HEK293 (cell line): ENCODE measurements around the gene ADM2.

Experiments
- CTCF ChIA-PET: fragments of 350-600 bp; formaldehyde crosslinking; extraction: SDS; loops from one replicate; lab custom pipeline; 2021; ENCODE audit warnings: antibody characterized with exemption; lab: Yijun Ruan, JAX
- POLR2A ChIA-PET: fragments of 300-600 bp; formaldehyde crosslinking; extraction: SDS; loops from one replicate; lab custom pipeline; 2020; ENCODE audit warnings: antibody characterized with exemption, inconsistent platforms; lab: Yijun Ruan, JAX
- H3K27ac ChIP-seq: fragments of 200-500 bp; sonication (Bioruptor generic); 2 replicates; pipeline ENCODE4 v1.5.1; 2014; ENCODE audit warnings: low read depth, low read length, control low read depth, inconsistent platforms; ENCODE audit errors: extremely low read depth
- H3K36me3 ChIP-seq, 2 experiments: fragments of 200-500 bp in 1 of 2; sonication (Bioruptor generic) in 1 of 2; 1 replicate in 1 of 2; 2 replicates in 1 of 2; pipeline ENCODE4 v1.5.1; 2014 to 2017; ENCODE audit warnings: inconsistent platforms in 2 of 2, low read length in 2 of 2; ENCODE audit not compliant: control insufficient read depth in 2 of 2, insufficient read depth in 1 of 2
- H3K4me1 ChIP-seq: fragments of 200-500 bp; sonication (Bioruptor generic); 2 replicates; pipeline ENCODE4 v1.5.1; 2014; ENCODE audit warnings: mild to moderate bottlenecking, low read length, inconsistent platforms; ENCODE audit not compliant: control insufficient read depth, insufficient read depth
- H3K4me3 ChIP-seq: 2 replicates; pipeline ENCODE4 v1.5.1; 2011; ENCODE audit warnings: low read depth, mild to moderate bottlenecking, control low read depth, low read length, moderate library complexity
- H3K9me3 ChIP-seq: fragments of 200-500 bp; sonication (Bioruptor generic); 2 replicates; pipeline ENCODE4 v1.5.1; 2014; ENCODE audit warnings: low read depth, low read length, inconsistent platforms; ENCODE audit not compliant: control insufficient read depth, insufficient read depth
- BCL11A ChIP-seq: fragments of 450-650 bp; formaldehyde crosslinking; IDR thresholded peaks from 2 replicates; pipeline ENCODE4 v1.5.1; 2016; ENCODE audit warnings: low read depth, missing biosample characterization, missing genetic modification characterization
- GLIS2 ChIP-seq: fragments of 450-650 bp; formaldehyde crosslinking; IDR thresholded peaks from 2 replicates; pipeline ENCODE4 v1.5.1; 2016; ENCODE audit warnings: missing biosample characterization, missing genetic modification characterization
- KLF1 ChIP-seq: fragments of 450-650 bp; formaldehyde crosslinking; IDR thresholded peaks from 2 replicates; pipeline ENCODE4 v1.5.1; 2016; ENCODE audit warnings: missing biosample characterization, missing genetic modification characterization
- PATZ1 ChIP-seq: fragments of 450-650 bp; formaldehyde crosslinking; IDR thresholded peaks from 2 replicates; pipeline ENCODE4 v1.5.1; 2016; ENCODE audit warnings: missing biosample characterization, missing genetic modification characterization
- ZBTB8A ChIP-seq: fragments of 450-650 bp; formaldehyde crosslinking; IDR thresholded peaks from 2 replicates; pipeline ENCODE4 v1.5.1; 2016; ENCODE audit warnings: missing biosample characterization, missing genetic modification characterization
- ZNF146 ChIP-seq: fragments of 450-650 bp; formaldehyde crosslinking; IDR thresholded peaks from 2 replicates; pipeline ENCODE4 v1.5.1; 2016; ENCODE audit warnings: missing biosample characterization, missing genetic modification characterization
- ZNF175 ChIP-seq: fragments of 450-650 bp; formaldehyde crosslinking; IDR thresholded peaks from 2 replicates; pipeline ENCODE4 v1.5.1; 2016; ENCODE audit warnings: missing biosample characterization, missing genetic modification characterization
- ZNF221 ChIP-seq: fragments of 450-650 bp; formaldehyde crosslinking; IDR thresholded peaks from 2 replicates; pipeline ENCODE4 v1.5.1; 2017; ENCODE audit warnings: missing biosample characterization, missing genetic modification characterization, borderline replicate concordance
- ZNF24 ChIP-seq: fragments of 450-650 bp; formaldehyde crosslinking; IDR thresholded peaks from 2 replicates; pipeline ENCODE4 v1.5.1; 2016; ENCODE audit warnings: missing biosample characterization, missing genetic modification characterization
- ZNF747 ChIP-seq: fragments of 450-650 bp; formaldehyde crosslinking; IDR thresholded peaks from 2 replicates; pipeline ENCODE4 v1.5.1; 2016; ENCODE audit warnings: missing biosample characterization, missing genetic modification characterization
- TF ChIP-seq, protein P1 (sequence below): fragments of 450-650 bp; formaldehyde crosslinking; IDR thresholded peaks from 2 replicates; pipeline ENCODE4; 2016; ENCODE audit warnings: missing biosample characterization, missing genetic modification characterization
- TF ChIP-seq, protein P2 (sequence below): fragments of 450-650 bp; formaldehyde crosslinking; IDR thresholded peaks from 2 replicates; pipeline ENCODE4 v1.5.1; 2016; ENCODE audit warnings: missing biosample characterization, missing genetic modification characterization
- TF ChIP-seq, protein P3 (sequence below): fragments of 450-650 bp; IDR thresholded peaks from 2 replicates; pipeline ENCODE4 v1.5.1; 2018; ENCODE audit warnings: missing biosample characterization, mild to moderate bottlenecking, missing genetic modification characterization

Gene ADM2

GRCh38 chr22:50443801-50444625 is 37.3 kb upstream of the ADM2 start:
- TF ChIP-seq ZNF221 (tag by site-specific recombination) (no peak), ZNF747 (no peak), ZNF175 (tag by site-specific recombination) (no peak), KLF1 (tag by site-specific recombination) (0 out of 2 replicates have a peak, but pooled peaks have one; percentile 21), PATZ1 (peak; percentile 18; the same call in 1 of the 2 replicates), GLIS2 (tag by site-specific recombination) (peak; percentile 27; the same call in 1 of the 2 replicates)
- TF ChIP-seq, protein P1, sequence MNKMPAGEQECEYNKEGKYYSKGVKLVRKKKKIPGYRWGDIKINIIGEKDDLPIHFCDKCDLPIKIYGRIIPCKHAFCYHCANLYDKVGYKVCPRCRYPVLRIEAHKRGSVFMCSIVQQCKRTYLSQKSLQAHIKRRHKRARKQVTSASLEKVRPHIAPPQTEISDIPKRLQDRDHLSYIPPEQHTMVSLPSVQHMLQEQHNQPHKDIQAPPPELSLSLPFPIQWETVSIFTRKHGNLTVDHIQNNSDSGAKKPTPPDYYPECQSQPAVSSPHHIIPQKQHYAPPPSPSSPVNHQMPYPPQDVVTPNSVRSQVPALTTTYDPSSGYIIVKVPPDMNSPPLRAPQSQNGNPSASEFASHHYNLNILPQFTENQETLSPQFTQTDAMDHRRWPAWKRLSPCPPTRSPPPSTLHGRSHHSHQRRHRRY = no peak
- TF ChIP-seq, protein P2, sequence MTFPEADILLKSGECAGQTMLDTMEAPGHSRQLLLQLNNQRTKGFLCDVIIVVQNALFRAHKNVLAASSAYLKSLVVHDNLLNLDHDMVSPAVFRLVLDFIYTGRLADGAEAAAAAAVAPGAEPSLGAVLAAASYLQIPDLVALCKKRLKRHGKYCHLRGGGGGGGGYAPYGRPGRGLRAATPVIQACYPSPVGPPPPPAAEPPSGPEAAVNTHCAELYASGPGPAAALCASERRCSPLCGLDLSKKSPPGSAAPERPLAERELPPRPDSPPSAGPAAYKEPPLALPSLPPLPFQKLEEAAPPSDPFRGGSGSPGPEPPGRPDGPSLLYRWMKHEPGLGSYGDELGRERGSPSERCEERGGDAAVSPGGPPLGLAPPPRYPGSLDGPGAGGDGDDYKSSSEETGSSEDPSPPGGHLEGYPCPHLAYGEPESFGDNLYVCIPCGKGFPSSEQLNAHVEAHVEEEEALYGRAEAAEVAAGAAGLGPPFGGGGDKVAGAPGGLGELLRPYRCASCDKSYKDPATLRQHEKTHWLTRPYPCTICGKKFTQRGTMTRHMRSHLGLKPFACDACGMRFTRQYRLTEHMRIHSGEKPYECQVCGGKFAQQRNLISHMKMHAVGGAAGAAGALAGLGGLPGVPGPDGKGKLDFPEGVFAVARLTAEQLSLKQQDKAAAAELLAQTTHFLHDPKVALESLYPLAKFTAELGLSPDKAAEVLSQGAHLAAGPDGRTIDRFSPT = peak; percentile 56; the same call in 1 of the 2 replicates
- Histone ChIP-seq H3K4me3 (no peak overlapping the region), H3K4me1 (no peaks in the 10 kb centered on the region; the same call in 1 of the 2 replicates), H3K9me3 (no peaks in the 10 kb centered on the region), H3K36me3 (peaks cover 5 to 88% of the 10 kb centered on the region in 2 experiments; a peak in 2 of 3 replicates), H3K27ac (peak overlapping the region; percentile 58; the same call in 1 of the 2 replicates)
- ChIA-PET POLR2A (interaction anchor here (0.9 to 3.0 kb wide), 9 partner anchors 8 to 193 kb away, joined by 3 to 12 read pairs (median 4); partner anchors contain the start of genes HDAC10, LMF2, NCAPH2 and SCO2), CTCF (interaction anchor here (0.6 to 1.1 kb wide), 2 partner anchors 82 to 203 kb away, joined by 3 to 5 read pairs; no protein-coding TSS in a partner anchor)

GRCh38 chr22:50444663-50445062 is 36.7 kb upstream of the ADM2 start:
- CTCF ChIA-PET = interaction anchor here (0.5 to 1.1 kb wide), 4 partner anchors 54 to 175 kb away, joined by 3 read pairs; no protein-coding TSS in a partner anchor
- no peak for TF ChIP-seq ZNF146 (tag by site-specific recombination)
- TF ChIP-seq, protein P3, sequence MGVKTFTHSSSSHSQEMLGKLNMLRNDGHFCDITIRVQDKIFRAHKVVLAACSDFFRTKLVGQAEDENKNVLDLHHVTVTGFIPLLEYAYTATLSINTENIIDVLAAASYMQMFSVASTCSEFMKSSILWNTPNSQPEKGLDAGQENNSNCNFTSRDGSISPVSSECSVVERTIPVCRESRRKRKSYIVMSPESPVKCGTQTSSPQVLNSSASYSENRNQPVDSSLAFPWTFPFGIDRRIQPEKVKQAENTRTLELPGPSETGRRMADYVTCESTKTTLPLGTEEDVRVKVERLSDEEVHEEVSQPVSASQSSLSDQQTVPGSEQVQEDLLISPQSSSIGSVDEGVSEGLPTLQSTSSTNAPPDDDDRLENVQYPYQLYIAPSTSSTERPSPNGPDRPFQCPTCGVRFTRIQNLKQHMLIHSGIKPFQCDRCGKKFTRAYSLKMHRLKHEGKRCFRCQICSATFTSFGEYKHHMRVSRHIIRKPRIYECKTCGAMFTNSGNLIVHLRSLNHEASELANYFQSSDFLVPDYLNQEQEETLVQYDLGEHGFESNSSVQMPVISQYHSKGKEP (tag by site-specific recombination) = 0 out of 2 replicates have a peak, but pooled peaks have one; percentile 59
- TF ChIP-seq ZNF24 = no peak
- TF ChIP-seq ZBTB8A (tag by site-specific recombination) = 0 out of 2 replicates have a peak, but pooled peaks have one; percentile 8
- TF ChIP-seq, protein P2 = peak; percentile 36; the same call in 1 of the 2 replicates
- TF ChIP-seq BCL11A (tag by site-specific recombination) = no peak
- H3K36me3 ChIP-seq = peaks cover 6 to 88% of the 10 kb centered on the region in 2 experiments; a peak in 2 of 3 replicates
- H3K4me3 ChIP-seq = no peak overlapping the region
- POLR2A ChIA-PET = interaction anchor here (1.0 to 3.0 kb wide), 8 partner anchors 9 to 194 kb away, joined by 3 to 12 read pairs (median 4); partner anchors contain the start of genes HDAC10, LMF2, NCAPH2 and SCO2
- H3K4me1 ChIP-seq = no peaks in the 10 kb centered on the region; the same call in 1 of the 2 replicates
- H3K27ac ChIP-seq = peak overlapping the region; percentile 43
- no peaks in the 10 kb centered on the region for H3K9me3 ChIP-seq
